HUDEP-2 (cell line): ENCODE results near the gene MEGF10.
"Not testable (repeated sequence)": the region's sequence is repeated elsewhere in the genome, so short reads cannot be mapped to it uniquely, and the experiment has no call there.

ENCODE experiments used
- DNase-seq, 76 experiments: peaks; one replicate each; lab custom pipeline; 2025; ENCODE audit not compliant: unreplicated experiment in 76 of 76; lab: John Stamatoyannopoulos, UW

The MEGF10 gene

GRCh38 chr5:127297348-127298035 is 6.9 kb downstream of the MEGF10 start:
- DNase-seq, result no peak

GRCh38 chr5:127298036-127298429 is 7.4 kb downstream of the MEGF10 start:
- DNase-seq, result no peak

GRCh38 chr5:127298656-127299055 is 8.1 kb downstream of the MEGF10 start:
- no peak for DNase-seq

- DNase-seq, result no peak
Measured at GRCh38 chr5:127299678-127300077, 9.1 kb downstream of the MEGF10 start.

- no peak for DNase-seq
Measured at GRCh38 chr5:127302509-127302908, 11.9 kb downstream of the MEGF10 start.

GRCh38 chr5:127303404-127303803 is 12.8 kb downstream of the MEGF10 start:
- DNase-seq, result no peak

GRCh38 chr5:127305493-127305892 is 14.9 kb downstream of the MEGF10 start:
- DNase-seq, result no peak

GRCh38 chr5:127306036-127306435 is 15.4 kb downstream of the MEGF10 start:
- DNase-seq, result no peak

- no peak for DNase-seq
Measured at GRCh38 chr5:127306647-127307046, 16.1 kb downstream of the MEGF10 start.

GRCh38 chr5:127307868-127308267 is 17.3 kb downstream of the MEGF10 start:
- DNase-seq, result no peak

GRCh38 chr5:127308325-127308724 is 17.7 kb downstream of the MEGF10 start:
- not testable (repeated sequence) for DNase-seq

GRCh38 chr5:127308945-127309344 is 18.3 kb downstream of the MEGF10 start:
- no peak for DNase-seq

- no peak for DNase-seq
Measured at GRCh38 chr5:127311349-127311748, 20.8 kb downstream of the MEGF10 start.

- DNase-seq, result no peak
Measured at GRCh38 chr5:127311781-127312525, 21.4 kb downstream of the MEGF10 start.

- no peak for DNase-seq
Measured at GRCh38 chr5:127313379-127313778, 22.8 kb downstream of the MEGF10 start.

- DNase-seq, result peak in 48 of 76 experiments; percentile 1 to 61 (median 26)
Measured at GRCh38 chr5:127313847-127314473, 23.4 kb downstream of the MEGF10 start.

- no peak for DNase-seq
Measured at GRCh38 chr5:127316011-127316410, 25.4 kb downstream of the MEGF10 start.

- DNase-seq, result not testable (repeated sequence)
Measured at GRCh38 chr5:127317385-127317784, 26.8 kb downstream of the MEGF10 start.

- DNase-seq, result no peak
Measured at GRCh38 chr5:127320032-127320965, 29.7 kb downstream of the MEGF10 start.

GRCh38 chr5:127321465-127321864 is 30.9 kb downstream of the MEGF10 start:
- no peak for DNase-seq

GRCh38 chr5:127322403-127322802 is 31.8 kb downstream of the MEGF10 start:
- no peak for DNase-seq
